Measurements from ENCODE around the gene RASGRP1.
A peak's percentile ranks its signal among the peaks of the same experiment; 100 is the strongest.

RASGRP1 gene

DNA sequence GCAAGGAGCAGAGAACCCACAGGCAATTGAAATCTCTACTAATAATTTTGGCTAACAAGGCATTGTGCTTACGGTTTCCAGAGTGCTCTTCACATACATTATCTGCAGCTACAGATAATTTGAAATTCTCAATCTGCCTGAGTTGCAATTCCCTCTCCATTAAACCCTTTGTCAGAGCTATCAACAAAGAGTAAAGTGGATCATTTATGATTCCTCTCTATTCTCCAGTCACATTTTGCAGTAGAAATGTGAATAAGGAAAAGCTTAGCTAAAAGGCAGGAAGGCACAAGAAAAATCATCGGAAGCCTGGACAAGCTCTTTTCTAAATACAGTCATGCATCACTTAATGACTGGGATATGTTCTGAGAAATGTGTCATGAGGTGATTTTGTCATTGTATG lies 61.1 kb downstream of the RASGRP1 start:
- H3K27ac ChIP-seq (ENCODE audit: insufficient read depth in 1 of 2, low read depth in 1 of 2, low read length in 2 of 2, poor library complexity in 1 of 2, severe bottlenecking in 2 of 2), result no peak overlapping the region
- ChIA-PET POLR2A (no interaction called here), CTCF (interaction anchor here (1.1 to 1.6 kb wide), 2 partner anchors 19 to 181 kb away, joined by 3 to 7 read pairs; no protein-coding TSS in a partner anchor)
- WGBS (ENCODE audit: insufficient coverage), result 88% methylated on average over 1 of the region's 2 CpGs
- DNase-seq, result no peak
- H3K27me3 ChIP-seq (replicated peaks in 2 of 5; ENCODE audit: control insufficient read depth in 4 of 5, insufficient read depth in 5 of 5, low read length in 4 of 5), result no peaks in the 10 kb centered on the region
- H3K4me3 ChIP-seq (ENCODE audit: control insufficient read depth in 1 of 7, extremely low read depth in 1 of 7, insufficient read depth in 4 of 7, low read depth in 2 of 7, low read length in 6 of 7), result no peak overlapping the region
- H3K4me1 ChIP-seq (ENCODE audit: control extremely low read depth in 1 of 4, control insufficient read depth in 4 of 4, insufficient read depth in 4 of 4, low read length in 3 of 4), result no peaks in the 10 kb centered on the region
- peaks cover 5 to 25% (median 18%) of the 10 kb centered on the region in 4 experiments for H3K36me3 ChIP-seq (ENCODE audit: control insufficient read depth in 4 of 4, insufficient read depth in 4 of 4, low read length in 3 of 4)
- peaks cover 0 to 8% (median 4%) of the 10 kb centered on the region in 5 experiments for H3K9me3 ChIP-seq (ENCODE audit: control extremely low read depth in 1 of 5, control insufficient read depth in 4 of 5, insufficient read depth in 2 of 5, low read depth in 1 of 5, low read length in 4 of 5)

GRCh38 chr15:38499651-38500050 lies 65.0 kb downstream of the RASGRP1 start:
- peaks cover 0 to 2% (median 0%) of the 10 kb centered on the region in 4 experiments for H3K4me1 ChIP-seq (ENCODE audit: control extremely low read depth in 1 of 4, control insufficient read depth in 4 of 4, insufficient read depth in 4 of 4, low read length in 3 of 4)
- peaks cover 0 to 8% (median 4%) of the 10 kb centered on the region in 5 experiments for H3K9me3 ChIP-seq (ENCODE audit: control extremely low read depth in 1 of 5, control insufficient read depth in 4 of 5, insufficient read depth in 2 of 5, low read depth in 1 of 5, low read length in 4 of 5)
- H3K27ac ChIP-seq (ENCODE audit: insufficient read depth in 1 of 2, low read depth in 1 of 2, low read length in 2 of 2, poor library complexity in 1 of 2, severe bottlenecking in 2 of 2), result no peak overlapping the region
- ChIA-PET CTCF (interaction anchor here (1.0 to 1.5 kb wide), 4 partner anchors 9 to 191 kb away, joined by 3 to 4 read pairs (median 4); no protein-coding TSS in a partner anchor), POLR2A (interaction anchor here (0.5 kb wide), 1 partner anchor 11 kb away, joined by 3 read pairs; no protein-coding TSS in a partner anchor)
- 100% methylated on average over 1 of the region's 1 CpG for WGBS (ENCODE audit: insufficient coverage)
- peaks cover 0 to 22% (median 17%) of the 10 kb centered on the region in 4 experiments for H3K36me3 ChIP-seq (ENCODE audit: control insufficient read depth in 4 of 4, insufficient read depth in 4 of 4, low read length in 3 of 4)
- no peaks in the 10 kb centered on the region for H3K27me3 ChIP-seq (replicated peaks in 2 of 5; ENCODE audit: control insufficient read depth in 4 of 5, insufficient read depth in 5 of 5, low read length in 4 of 5)
- H3K4me3 ChIP-seq (ENCODE audit: control insufficient read depth in 1 of 7, extremely low read depth in 1 of 7, insufficient read depth in 4 of 7, low read depth in 2 of 7, low read length in 6 of 7), result no peak overlapping the region
- DNase-seq, result peak in 1 of 3 donors; percentile 3

DNA sequence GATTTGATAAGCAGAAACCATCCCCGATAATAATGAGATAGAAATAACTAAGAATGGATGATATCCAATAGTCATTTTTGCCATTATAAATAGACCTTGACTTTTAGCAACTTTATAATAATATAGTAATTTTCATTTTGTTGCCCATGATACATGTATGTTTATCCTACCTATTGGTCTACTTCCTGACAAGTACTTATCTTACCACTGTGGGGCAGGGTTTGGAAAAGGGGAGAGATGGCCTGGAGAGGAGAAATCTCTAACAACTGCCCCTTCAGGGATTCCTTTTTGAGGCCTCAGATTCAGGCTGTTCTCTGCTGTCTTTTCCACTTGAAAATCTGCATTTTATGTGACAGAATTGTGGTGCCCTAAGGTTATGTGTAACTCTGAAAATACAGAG lies 68.5 kb downstream of the RASGRP1 start:
- CTCF ChIA-PET, result interaction anchor here (1.2 to 1.5 kb wide), 3 partner anchors 11 to 211 kb away, joined by 3 to 7 read pairs (median 3); no protein-coding TSS in a partner anchor
- no peak for DNase-seq
- Histone ChIP-seq H3K4me3 (ENCODE audit: control insufficient read depth in 1 of 7, extremely low read depth in 1 of 7, insufficient read depth in 4 of 7, low read depth in 2 of 7, low read length in 6 of 7) (no peak overlapping the region), H3K9me3 (ENCODE audit: control extremely low read depth in 1 of 5, control insufficient read depth in 4 of 5, insufficient read depth in 2 of 5, low read depth in 1 of 5, low read length in 4 of 5) (peaks cover 0 to 8% (median 4%) of the 10 kb centered on the region in 5 experiments), H3K4me1 (ENCODE audit: control extremely low read depth in 1 of 4, control insufficient read depth in 4 of 4, insufficient read depth in 4 of 4, low read length in 3 of 4) (peaks cover 0 to 2% (median 0%) of the 10 kb centered on the region in 4 experiments), H3K27me3 (replicated peaks in 2 of 5; ENCODE audit: control insufficient read depth in 4 of 5, insufficient read depth in 5 of 5, low read length in 4 of 5) (no peaks in the 10 kb centered on the region), H3K36me3 (ENCODE audit: control insufficient read depth in 4 of 4, insufficient read depth in 4 of 4, low read length in 3 of 4) (peaks cover 3 to 23% (median 17%) of the 10 kb centered on the region in 4 experiments), H3K27ac (ENCODE audit: insufficient read depth in 1 of 2, low read depth in 1 of 2, low read length in 2 of 2, poor library complexity in 1 of 2, severe bottlenecking in 2 of 2) (no peak overlapping the region)
- WGBS (ENCODE audit: insufficient coverage), result no CpG with 5 or more reads among the region's 1 CpG
- POLR2A ChIA-PET, result no interaction called here

GRCh38 chr15:38490242-38490922 lies 74.2 kb downstream of the RASGRP1 start:
- Histone ChIP-seq H3K4me3 (ENCODE audit: control insufficient read depth in 1 of 7, extremely low read depth in 1 of 7, insufficient read depth in 4 of 7, low read depth in 2 of 7, low read length in 6 of 7) (no peak overlapping the region), H3K9me3 (ENCODE audit: control extremely low read depth in 1 of 5, control insufficient read depth in 4 of 5, insufficient read depth in 2 of 5, low read depth in 1 of 5, low read length in 4 of 5) (no peaks in the 10 kb centered on the region), H3K27me3 (replicated peaks in 2 of 5; ENCODE audit: control insufficient read depth in 4 of 5, insufficient read depth in 5 of 5, low read length in 4 of 5) (no peaks in the 10 kb centered on the region), H3K27ac (ENCODE audit: insufficient read depth in 1 of 2, low read depth in 1 of 2, low read length in 2 of 2, poor library complexity in 1 of 2, severe bottlenecking in 2 of 2) (no peak overlapping the region), H3K4me1 (ENCODE audit: control extremely low read depth in 1 of 4, control insufficient read depth in 4 of 4, insufficient read depth in 4 of 4, low read length in 3 of 4) (no peaks in the 10 kb centered on the region), H3K36me3 (ENCODE audit: control insufficient read depth in 4 of 4, insufficient read depth in 4 of 4, low read length in 3 of 4) (peaks cover 0 to 21% (median 10%) of the 10 kb centered on the region in 4 experiments)
- CTCF ChIA-PET, result interaction anchor here (1.4 kb wide), 1 partner anchor 9 kb away, joined by 3 read pairs; no protein-coding TSS in a partner anchor
- POLR2A ChIA-PET, result no interaction called here
- DNase-seq, result no peak
- 91% methylated on average over 3 of the region's 3 CpGs for WGBS (ENCODE audit: insufficient coverage)

DNA sequence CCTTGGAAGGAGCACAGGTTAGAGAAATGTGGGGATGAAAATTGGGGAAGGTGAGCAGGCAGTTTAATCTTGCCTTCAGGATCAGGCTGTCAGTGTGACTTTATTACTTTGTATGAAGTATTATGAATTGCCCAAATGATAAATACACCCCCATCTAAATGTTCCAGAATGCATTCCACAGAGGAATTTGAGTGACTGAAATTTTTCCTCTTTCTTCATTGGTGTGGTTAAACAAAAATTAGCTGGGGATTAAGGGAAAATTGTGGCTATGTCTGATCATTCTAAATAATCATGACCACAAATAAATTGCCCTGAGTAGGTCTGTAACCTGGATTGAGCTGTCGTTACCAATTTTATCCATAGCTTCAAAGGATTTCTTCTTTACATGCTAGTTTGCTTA lies 77.2 kb downstream of the RASGRP1 start:
- no peak overlapping the region for H3K4me3 ChIP-seq (ENCODE audit: control insufficient read depth in 1 of 7, extremely low read depth in 1 of 7, insufficient read depth in 4 of 7, low read depth in 2 of 7, low read length in 6 of 7)
- peaks cover 0 to 3% (median 1%) of the 10 kb centered on the region in 4 experiments for H3K4me1 ChIP-seq (ENCODE audit: control extremely low read depth in 1 of 4, control insufficient read depth in 4 of 4, insufficient read depth in 4 of 4, low read length in 3 of 4)
- no peaks in the 10 kb centered on the region for H3K9me3 ChIP-seq (ENCODE audit: control extremely low read depth in 1 of 5, control insufficient read depth in 4 of 5, insufficient read depth in 2 of 5, low read depth in 1 of 5, low read length in 4 of 5)
- peaks cover 0 to 20% (median 11%) of the 10 kb centered on the region in 4 experiments for H3K36me3 ChIP-seq (ENCODE audit: control insufficient read depth in 4 of 4, insufficient read depth in 4 of 4, low read length in 3 of 4)
- no peak overlapping the region for H3K27ac ChIP-seq (ENCODE audit: insufficient read depth in 1 of 2, low read depth in 1 of 2, low read length in 2 of 2, poor library complexity in 1 of 2, severe bottlenecking in 2 of 2)
- WGBS (ENCODE audit: insufficient coverage), result no CpG with 5 or more reads among the region's 1 CpG
- no peak for DNase-seq
- H3K27me3 ChIP-seq (replicated peaks in 2 of 5; ENCODE audit: control insufficient read depth in 4 of 5, insufficient read depth in 5 of 5, low read length in 4 of 5), result no peaks in the 10 kb centered on the region
- CTCF ChIA-PET, result interaction anchor here (0.8 to 1.0 kb wide), 2 partner anchors 200 to 212 kb away, joined by 3 to 4 read pairs; no protein-coding TSS in a partner anchor
- POLR2A ChIA-PET, result no interaction called here

DNA sequence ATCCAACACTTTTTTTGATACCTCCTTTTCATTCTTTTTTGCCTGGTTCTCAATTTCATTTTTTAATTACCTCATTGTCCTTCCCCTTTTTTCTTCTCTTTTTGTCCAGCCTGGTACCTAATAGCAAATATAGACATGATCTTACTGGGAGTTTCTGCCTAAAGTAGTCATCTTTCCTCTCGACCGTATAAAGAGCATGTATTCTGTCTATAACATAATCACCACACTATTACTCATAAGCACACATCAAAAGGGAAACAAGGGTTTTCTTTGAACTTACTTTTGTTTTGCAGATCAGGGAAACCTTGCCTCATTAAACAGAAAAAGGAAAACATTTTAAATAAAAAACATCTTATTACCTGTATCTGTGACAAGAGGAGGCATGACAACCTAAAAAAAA lies 77.7 kb downstream of the RASGRP1 start:
- H3K27ac ChIP-seq (ENCODE audit: insufficient read depth in 1 of 2, low read depth in 1 of 2, low read length in 2 of 2, poor library complexity in 1 of 2, severe bottlenecking in 2 of 2), result peak overlapping the region in 1 of 2 experiments; percentile 7
- H3K4me1 ChIP-seq (ENCODE audit: control extremely low read depth in 1 of 4, control insufficient read depth in 4 of 4, insufficient read depth in 4 of 4, low read length in 3 of 4), result peaks cover 0 to 5% (median 2%) of the 10 kb centered on the region in 4 experiments
- DNase-seq, result peak in 1 of 3 donors; percentile 4
- POLR2A ChIA-PET, result no interaction called here
- no peaks in the 10 kb centered on the region for H3K27me3 ChIP-seq (replicated peaks in 2 of 5; ENCODE audit: control insufficient read depth in 4 of 5, insufficient read depth in 5 of 5, low read length in 4 of 5)
- whole genome bisulfite sequencing (ENCODE audit: insufficient coverage), result 80% methylated on average over 2 of the region's 2 CpGs
- CTCF ChIA-PET, result interaction anchor here (0.8 to 1.6 kb wide), 5 partner anchors 10 to 202 kb away, joined by 3 to 4 read pairs (median 4); no protein-coding TSS in a partner anchor
- H3K4me3 ChIP-seq (ENCODE audit: control insufficient read depth in 1 of 7, extremely low read depth in 1 of 7, insufficient read depth in 4 of 7, low read depth in 2 of 7, low read length in 6 of 7), result no peak overlapping the region
- H3K9me3 ChIP-seq (ENCODE audit: control extremely low read depth in 1 of 5, control insufficient read depth in 4 of 5, insufficient read depth in 2 of 5, low read depth in 1 of 5, low read length in 4 of 5), result no peaks in the 10 kb centered on the region
- H3K36me3 ChIP-seq (ENCODE audit: control insufficient read depth in 4 of 4, insufficient read depth in 4 of 4, low read length in 3 of 4), result peaks cover 0 to 22% (median 10%) of the 10 kb centered on the region in 4 experiments

- ChIA-PET POLR2A (no interaction called here), CTCF (interaction anchor here (1.1 kb wide), 1 partner anchor 201 kb away, joined by 3 read pairs; no protein-coding TSS in a partner anchor)
- no peak overlapping the region for H3K27ac ChIP-seq (ENCODE audit: insufficient read depth in 1 of 2, low read depth in 1 of 2, low read length in 2 of 2, poor library complexity in 1 of 2, severe bottlenecking in 2 of 2)
- peaks cover 7 to 28% (median 13%) of the 10 kb centered on the region in 4 experiments for H3K36me3 ChIP-seq (ENCODE audit: control insufficient read depth in 4 of 4, insufficient read depth in 4 of 4, low read length in 3 of 4)
- no peaks in the 10 kb centered on the region for H3K27me3 ChIP-seq (replicated peaks in 2 of 5; ENCODE audit: control insufficient read depth in 4 of 5, insufficient read depth in 5 of 5, low read length in 4 of 5)
- no peaks in the 10 kb centered on the region for H3K9me3 ChIP-seq (ENCODE audit: control extremely low read depth in 1 of 5, control insufficient read depth in 4 of 5, insufficient read depth in 2 of 5, low read depth in 1 of 5, low read length in 4 of 5)
- H3K4me1 ChIP-seq (ENCODE audit: control extremely low read depth in 1 of 4, control insufficient read depth in 4 of 4, insufficient read depth in 4 of 4, low read length in 3 of 4), result peaks cover 0 to 12% (median 5%) of the 10 kb centered on the region in 4 experiments
- H3K4me3 ChIP-seq (ENCODE audit: control insufficient read depth in 1 of 7, extremely low read depth in 1 of 7, insufficient read depth in 4 of 7, low read depth in 2 of 7, low read length in 6 of 7), result no peak overlapping the region
- DNase-seq, result peak in 1 of 3 donors; percentile 14
These were observed 82.0 kb downstream of the RASGRP1 start for GRCh38 chr15:38482572-38482971.

All from common myeloid progenitor, CD34-positive (primary cell).